CD4-positive, alpha-beta T cell treated with Interleukin-17A for 1 hour (primary cell): ENCODE data around the gene PTPRE.
A peak's percentile ranks its signal among the peaks of the same experiment; 100 is the strongest.

Experiments
- DNase-seq: peaks from one replicate; pipeline ENCODE4 v3.0.0-alpha.2; 2020

The PTPRE gene

GRCh38 chr10:128048819-128049210, 141.9 kb downstream of the PTPRE start:
- no peak for DNase-seq

GRCh38 chr10:128049226-128050120, 142.6 kb downstream of the PTPRE start:
- DNase-seq, result no peak

- no peak for DNase-seq
Measured at GRCh38 chr10:128050121-128050516, 143.2 kb downstream of the PTPRE start.

DNA sequence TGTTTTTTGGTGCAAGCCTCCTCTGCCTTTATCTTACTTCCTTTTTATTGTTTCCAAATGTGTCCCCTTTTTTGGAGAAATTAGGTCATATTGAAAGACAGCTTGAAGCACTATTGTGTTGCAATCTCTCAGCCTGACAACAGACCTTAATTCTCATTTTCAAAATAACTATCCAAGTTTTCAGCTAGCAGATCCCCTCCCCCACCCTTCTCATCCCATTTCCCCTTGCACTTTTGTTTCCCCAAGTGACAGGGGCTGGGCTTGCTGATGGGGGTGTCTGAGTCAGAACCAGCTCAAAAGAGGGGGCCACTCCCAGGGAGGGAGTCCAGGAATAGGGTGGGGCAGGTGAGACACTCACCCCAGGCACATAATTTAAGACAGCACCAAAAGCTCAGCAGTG, 144.0 kb downstream of the PTPRE start:
- no peak for DNase-seq

- no peak for DNase-seq
Measured at GRCh38 chr10:128051548-128051947, 144.6 kb downstream of the PTPRE start.

DNA sequence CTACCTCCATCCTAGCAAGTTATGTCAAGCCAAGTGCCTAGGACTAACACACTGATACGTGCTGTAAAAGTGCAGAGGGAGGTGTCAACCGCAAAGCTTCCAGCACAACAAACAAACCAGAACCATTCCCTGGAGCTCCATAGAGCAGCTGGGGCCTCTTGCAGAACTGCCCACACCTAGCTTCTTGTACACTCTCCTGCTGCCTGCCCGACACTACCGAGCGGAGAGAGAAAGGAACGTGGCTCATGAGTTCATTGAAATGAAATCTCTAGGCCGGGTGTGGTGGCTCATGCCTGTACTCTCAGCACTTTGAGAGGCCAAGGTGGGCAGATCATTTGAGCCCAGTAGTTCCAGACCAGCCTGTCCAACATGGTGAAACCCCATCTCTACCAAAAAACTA, 145.8 kb downstream of the PTPRE start:
- DNase-seq, result no peak

GRCh38 chr10:128053356-128053755, 146.5 kb downstream of the PTPRE start:
- no peak for DNase-seq

- DNase-seq, result peak; percentile 14
Measured at GRCh38 chr10:128054163-128054970, 147.5 kb downstream of the PTPRE start.

DNA sequence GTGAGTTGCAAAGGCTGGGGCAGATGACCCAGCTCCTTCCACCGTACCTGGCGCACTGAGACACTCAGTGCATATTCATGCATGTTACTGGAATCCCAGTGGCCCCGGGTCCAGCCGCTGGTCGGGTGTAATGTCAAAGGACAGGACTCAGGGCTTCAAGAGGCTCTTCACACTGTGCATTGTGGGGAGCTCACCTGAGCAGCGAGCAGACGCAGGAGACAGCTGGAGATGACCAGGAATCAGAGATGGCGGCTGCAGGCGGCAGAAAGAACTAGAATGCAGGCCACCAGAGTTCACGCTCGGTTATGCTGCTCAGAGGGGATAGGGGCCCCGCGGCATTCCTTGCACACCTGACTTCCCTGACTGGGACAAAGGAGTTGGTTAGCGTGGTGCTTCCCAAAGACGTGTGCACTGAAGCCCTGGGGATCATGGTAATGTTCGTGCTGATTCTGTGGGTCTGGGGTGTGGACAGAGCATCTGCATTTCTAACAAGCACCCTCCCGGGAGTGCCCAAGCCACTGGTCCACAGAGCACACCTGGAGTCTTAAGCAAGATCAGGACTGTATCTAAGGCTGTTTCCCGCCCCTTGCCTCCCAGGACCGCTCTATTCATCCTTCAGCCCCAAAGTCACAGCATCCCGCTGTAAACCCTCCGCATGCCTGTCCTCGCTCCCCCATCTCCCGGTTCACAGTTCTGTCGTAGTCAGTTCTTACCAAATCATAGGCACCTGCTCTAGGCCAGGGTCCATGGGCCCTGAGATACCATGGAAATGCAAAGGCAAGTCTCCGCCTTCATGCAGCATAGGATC, 148.4 kb downstream of the PTPRE start:
- no peak for DNase-seq

GRCh38 chr10:128056303-128057050, 149.6 kb downstream of the PTPRE start:
- no peak for DNase-seq

DNA sequence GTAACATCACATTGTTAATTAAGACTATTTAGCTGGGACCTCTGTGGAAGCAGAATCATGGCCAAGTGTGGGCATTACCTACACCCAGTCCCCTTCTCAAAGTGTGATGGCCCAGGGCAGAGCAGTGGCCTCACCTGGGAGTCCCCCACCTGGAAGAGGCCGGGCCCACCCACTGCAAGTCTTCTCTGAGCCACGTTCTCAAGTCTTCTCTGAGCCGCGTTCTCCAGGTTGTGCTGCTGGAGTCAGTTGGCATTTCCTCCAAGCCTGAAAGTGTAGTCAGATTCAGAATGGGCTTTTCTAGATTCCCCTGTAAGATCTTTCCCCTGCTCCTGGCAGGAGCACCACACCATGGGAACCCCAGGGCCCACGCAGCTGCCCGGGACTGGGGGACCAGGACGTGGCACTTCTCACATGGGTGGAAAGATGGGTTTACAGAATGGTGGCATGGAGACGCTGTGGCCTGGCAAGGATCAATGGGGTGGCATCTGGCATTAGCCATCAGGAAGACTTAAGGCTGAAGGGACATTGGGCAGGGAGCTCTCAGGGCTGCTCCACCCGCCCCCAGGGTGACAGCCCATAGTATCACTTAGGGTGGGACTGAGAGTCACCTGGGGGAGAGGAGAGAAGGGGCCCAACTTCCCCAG, 151.3 kb downstream of the PTPRE start:
- no peak for DNase-seq

DNA sequence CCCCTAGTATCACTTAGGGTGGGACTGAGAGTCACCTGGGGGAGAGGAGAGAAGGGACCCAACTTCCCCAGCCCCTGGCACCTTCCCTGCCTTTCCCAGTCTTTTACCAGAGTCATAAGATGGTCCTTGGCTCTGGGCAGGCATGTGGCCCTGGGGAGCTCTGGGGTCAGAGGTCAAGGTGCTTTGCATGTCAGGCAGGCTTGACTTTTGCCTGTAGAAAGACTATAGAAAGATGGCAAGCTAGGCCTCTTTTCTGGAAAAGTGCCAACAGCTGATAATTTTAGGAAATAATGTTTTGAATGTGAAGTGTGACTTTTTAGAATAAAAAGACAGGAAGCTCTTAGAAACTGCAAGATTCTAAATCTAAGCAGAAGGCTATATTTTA, 151.8 kb downstream of the PTPRE start:
- DNase-seq, result no peak

GRCh38 chr10:128059266-128059981, 152.5 kb downstream of the PTPRE start:
- peak; percentile 16 for DNase-seq

DNA sequence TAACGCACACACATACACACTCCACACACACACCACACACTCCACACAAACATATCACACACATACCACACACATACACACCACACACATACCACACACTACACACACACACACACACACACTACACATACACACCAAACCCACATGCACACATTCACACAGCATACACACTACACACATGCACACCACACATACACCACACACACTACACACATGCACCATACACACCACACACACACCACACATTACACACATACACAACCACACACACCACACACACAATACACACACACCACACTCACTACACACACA, 153.0 kb downstream of the PTPRE start:
- DNase-seq, result no peak

GRCh38 chr10:128060341-128061250, 153.7 kb downstream of the PTPRE start:
- DNase-seq, result no peak

- DNase-seq, result no peak
Measured at GRCh38 chr10:128061306-128062300, 154.7 kb downstream of the PTPRE start.

DNA sequence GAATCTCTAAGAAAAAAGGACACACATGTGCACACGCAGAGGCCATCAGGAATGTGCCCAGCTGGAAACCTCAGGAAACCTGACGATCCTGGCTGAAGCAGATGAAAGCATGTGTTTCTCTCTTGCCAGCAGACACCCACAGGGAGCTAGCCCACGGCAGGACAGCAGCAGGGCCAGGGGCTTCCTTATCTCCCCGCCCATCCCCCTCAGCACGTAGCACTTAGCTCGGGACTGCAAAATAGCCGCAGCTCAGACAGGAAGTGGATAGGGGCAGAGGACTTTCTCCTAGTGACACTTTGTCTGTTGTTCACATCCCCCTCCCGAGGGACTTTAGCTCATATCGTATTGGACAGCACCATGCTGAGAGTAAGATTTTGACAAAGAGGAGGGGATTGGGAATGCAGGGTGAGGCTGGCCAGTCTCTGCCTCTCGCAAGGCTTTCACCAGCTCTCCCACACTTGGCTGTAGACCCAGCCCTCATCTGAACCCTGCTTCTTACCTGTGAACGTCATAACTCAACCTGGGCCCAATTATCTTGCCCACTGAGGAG, 155.5 kb downstream of the PTPRE start:
- DNase-seq, result peak; percentile 42

DNA sequence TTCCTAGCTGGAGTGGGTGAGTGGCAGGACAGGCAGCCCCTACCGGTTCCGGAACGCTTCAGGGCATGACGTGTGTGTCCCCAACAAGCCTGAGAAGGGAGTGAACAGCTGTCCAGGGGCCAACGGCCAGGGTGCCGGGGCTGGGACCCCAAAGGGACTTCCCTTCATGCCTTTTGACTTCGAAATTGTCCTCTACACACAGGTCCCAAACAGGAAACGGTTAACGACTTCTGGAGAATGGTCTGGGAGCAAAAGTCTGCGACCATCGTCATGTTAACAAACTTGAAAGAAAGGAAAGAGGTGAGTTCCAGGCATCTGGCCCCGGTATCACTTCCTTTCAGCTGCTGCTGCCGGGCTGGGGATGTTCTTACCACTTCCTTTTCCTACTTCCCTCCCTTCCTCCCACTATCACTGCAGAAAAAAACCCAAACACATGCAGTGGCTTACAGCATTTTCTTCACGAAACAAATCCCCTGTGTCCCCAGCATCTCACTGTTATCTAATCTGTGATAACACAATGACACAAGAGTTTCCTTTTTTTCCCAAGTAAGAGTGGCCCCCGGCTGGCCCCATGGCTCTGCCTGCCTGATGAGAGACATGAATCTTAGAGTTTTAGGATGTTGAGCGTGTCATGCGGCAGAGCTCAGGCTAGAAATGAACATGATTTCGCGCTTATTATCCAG, 156.1 kb downstream of the PTPRE start:
- peak; percentile 78 for DNase-seq
